ENCODE results near the gene SH3GL3.

The SH3GL3 gene

DNA sequence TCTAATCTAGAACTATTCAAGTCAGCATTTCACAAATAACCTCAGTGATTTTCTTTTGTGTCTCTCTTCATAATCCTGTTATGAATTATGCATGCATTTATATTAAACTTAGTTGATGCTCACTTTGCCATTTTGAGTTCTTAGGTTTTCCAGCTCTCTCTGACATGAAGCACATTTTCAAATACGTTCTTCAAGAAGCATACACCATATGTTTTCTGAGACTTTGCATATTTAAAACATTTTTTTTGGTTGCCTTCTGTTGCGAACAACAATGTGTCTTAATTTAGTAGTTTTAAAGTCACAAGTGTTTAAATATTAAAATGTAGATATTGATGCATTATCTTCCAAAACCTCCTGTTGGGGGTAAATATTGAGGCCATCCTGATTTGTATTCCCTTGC, 37.5 kb downstream of the SH3GL3 start:
- no peaks in the 10 kb centered on the region for H3K9me2 ChIP-seq (replicated peaks; ENCODE audit: low read depth, low read length)
- H3K27me3 ChIP-seq (ENCODE audit: insufficient read depth, low read length, poor library complexity, severe bottlenecking): no peaks in the 10 kb centered on the region
- no peak overlapping the region for H3K4me3 ChIP-seq (ENCODE audit: low read length, poor library complexity, severe bottlenecking)
- H2AFZ ChIP-seq (ENCODE audit: low read length): no peak overlapping the region
- H3K9me3 ChIP-seq (ENCODE audit: insufficient read depth, low read depth, low read length): no peaks in the 10 kb centered on the region
- no peaks in the 10 kb centered on the region for H3F3A ChIP-seq (ENCODE audit: low read depth)
- TF ChIP-seq, protein P1, sequence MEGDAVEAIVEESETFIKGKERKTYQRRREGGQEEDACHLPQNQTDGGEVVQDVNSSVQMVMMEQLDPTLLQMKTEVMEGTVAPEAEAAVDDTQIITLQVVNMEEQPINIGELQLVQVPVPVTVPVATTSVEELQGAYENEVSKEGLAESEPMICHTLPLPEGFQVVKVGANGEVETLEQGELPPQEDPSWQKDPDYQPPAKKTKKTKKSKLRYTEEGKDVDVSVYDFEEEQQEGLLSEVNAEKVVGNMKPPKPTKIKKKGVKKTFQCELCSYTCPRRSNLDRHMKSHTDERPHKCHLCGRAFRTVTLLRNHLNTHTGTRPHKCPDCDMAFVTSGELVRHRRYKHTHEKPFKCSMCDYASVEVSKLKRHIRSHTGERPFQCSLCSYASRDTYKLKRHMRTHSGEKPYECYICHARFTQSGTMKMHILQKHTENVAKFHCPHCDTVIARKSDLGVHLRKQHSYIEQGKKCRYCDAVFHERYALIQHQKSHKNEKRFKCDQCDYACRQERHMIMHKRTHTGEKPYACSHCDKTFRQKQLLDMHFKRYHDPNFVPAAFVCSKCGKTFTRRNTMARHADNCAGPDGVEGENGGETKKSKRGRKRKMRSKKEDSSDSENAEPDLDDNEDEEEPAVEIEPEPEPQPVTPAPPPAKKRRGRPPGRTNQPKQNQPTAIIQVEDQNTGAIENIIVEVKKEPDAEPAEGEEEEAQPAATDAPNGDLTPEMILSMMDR (conservative IDR thresholded peaks at IDR 0.05; ENCODE audit: low read length): no peak
- TF ChIP-seq EZH2phosphoT487 (IDR thresholded peaks at IDR 0.05; ENCODE audit: borderline replicate concordance): no peak
- no peaks in the 10 kb centered on the region for H3K79me2 ChIP-seq (ENCODE audit: insufficient read depth, low read length)
- no peaks in the 10 kb centered on the region for H4K20me1 ChIP-seq (ENCODE audit: insufficient read depth, low read length, poor library complexity, severe bottlenecking)
- H3K36me3 ChIP-seq (ENCODE audit: insufficient read depth, low read length): no peaks in the 10 kb centered on the region
- H3K9ac ChIP-seq (ENCODE audit: low read depth, low read length, poor library complexity, severe bottlenecking): no peak overlapping the region
- H3K4me1 ChIP-seq (ENCODE audit: insufficient read depth, low read length, poor library complexity, severe bottlenecking): no peaks in the 10 kb centered on the region
- H3K4me2 ChIP-seq (ENCODE audit: low read depth, low read length, poor library complexity, severe bottlenecking): no peak overlapping the region

- TF ChIP-seq EZH2phosphoT487 (IDR thresholded peaks at IDR 0.05; ENCODE audit: borderline replicate concordance): no peak
- TF ChIP-seq, protein P1 (conservative IDR thresholded peaks at IDR 0.05; ENCODE audit: low read length): no peak
- Histone ChIP-seq H2AFZ (ENCODE audit: low read length) (no peak overlapping the region), H3K27me3 (ENCODE audit: insufficient read depth, low read length, poor library complexity, severe bottlenecking) (no peaks in the 10 kb centered on the region), H3K4me2 (ENCODE audit: low read depth, low read length, poor library complexity, severe bottlenecking) (no peak overlapping the region), H3K9ac (ENCODE audit: low read depth, low read length, poor library complexity, severe bottlenecking) (no peak overlapping the region), H4K20me1 (ENCODE audit: insufficient read depth, low read length, poor library complexity, severe bottlenecking) (no peaks in the 10 kb centered on the region), H3K4me3 (ENCODE audit: low read length, poor library complexity, severe bottlenecking) (no peak overlapping the region), H3K9me2 (replicated peaks; ENCODE audit: low read depth, low read length) (no peaks in the 10 kb centered on the region), H3K9me3 (ENCODE audit: insufficient read depth, low read depth, low read length) (no peaks in the 10 kb centered on the region), H3K4me1 (ENCODE audit: insufficient read depth, low read length, poor library complexity, severe bottlenecking) (no peaks in the 10 kb centered on the region), H3K36me3 (ENCODE audit: insufficient read depth, low read length) (no peaks in the 10 kb centered on the region), H3F3A (ENCODE audit: low read depth) (no peaks in the 10 kb centered on the region), H3K79me2 (ENCODE audit: insufficient read depth, low read length) (no peaks in the 10 kb centered on the region)
Observed at GRCh38 chr15:83486363-83486762, 39.2 kb downstream of the SH3GL3 start.

DNA sequence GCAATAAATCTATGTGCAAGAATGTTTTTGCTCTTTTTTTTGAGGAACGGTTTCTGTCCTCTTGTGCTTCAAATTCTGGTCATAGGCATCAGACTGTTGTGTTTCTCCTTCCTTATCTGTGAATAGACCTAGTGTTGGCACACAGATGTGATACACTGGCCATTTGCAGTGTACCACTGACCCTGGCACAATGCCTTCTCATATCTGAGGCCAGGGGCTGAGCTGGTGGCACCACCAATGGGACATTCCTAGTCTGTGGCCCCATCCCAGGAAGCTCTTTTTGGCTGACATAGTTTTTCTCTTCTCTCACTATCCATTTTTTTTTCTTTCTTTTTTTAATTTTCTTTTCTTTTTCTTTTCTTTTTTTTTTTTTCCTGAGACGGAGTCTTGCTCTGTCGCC, 40.4 kb downstream of the SH3GL3 start:
- Histone ChIP-seq H3K4me2 (ENCODE audit: low read depth, low read length, poor library complexity, severe bottlenecking) (no peak overlapping the region), H3K4me1 (ENCODE audit: insufficient read depth, low read length, poor library complexity, severe bottlenecking) (no peaks in the 10 kb centered on the region), H3K4me3 (ENCODE audit: low read length, poor library complexity, severe bottlenecking) (no peak overlapping the region), H3K36me3 (ENCODE audit: insufficient read depth, low read length) (no peaks in the 10 kb centered on the region), H3K9me3 (ENCODE audit: insufficient read depth, low read depth, low read length) (no peaks in the 10 kb centered on the region), H3K9me2 (replicated peaks; ENCODE audit: low read depth, low read length) (no peaks in the 10 kb centered on the region), H3K79me2 (ENCODE audit: insufficient read depth, low read length) (no peaks in the 10 kb centered on the region), H4K20me1 (ENCODE audit: insufficient read depth, low read length, poor library complexity, severe bottlenecking) (no peaks in the 10 kb centered on the region), H2AFZ (ENCODE audit: low read length) (no peak overlapping the region), H3F3A (ENCODE audit: low read depth) (no peaks in the 10 kb centered on the region), H3K27me3 (ENCODE audit: insufficient read depth, low read length, poor library complexity, severe bottlenecking) (no peaks in the 10 kb centered on the region), H3K9ac (ENCODE audit: low read depth, low read length, poor library complexity, severe bottlenecking) (no peak overlapping the region)
- TF ChIP-seq, protein P1 (conservative IDR thresholded peaks at IDR 0.05; ENCODE audit: low read length): no peak
- TF ChIP-seq EZH2phosphoT487 (IDR thresholded peaks at IDR 0.05; ENCODE audit: borderline replicate concordance): no peak

Measured in Loucy (cell line).